GM12892 (cell line): ENCODE data around the gene INTS12.

Experiments used
- DNase-seq: peaks from one replicate; pipeline ENCODE4 v3.0.0; 2011; ENCODE audit not compliant: insufficient read length
- FAIRE-seq: peaks from 2 replicates; lab custom pipeline; 2011; peaks lifted over from hg19 to GRCh38; lab: Jason Lieb, UNC
- POLR2A ChIP-seq: IDR thresholded peaks from 2 replicates; pipeline ENCODE4 v1.6.1; 2011; ENCODE audit warnings: low read depth, low read length, control low read depth
- POLR2AphosphoS5 ChIP-seq: IDR thresholded peaks from 2 replicates; pipeline ENCODE4 v1.6.1; 2011; ENCODE audit warnings: low read depth, low read length, control low read depth
- TAF1 ChIP-seq: IDR thresholded peaks from 2 replicates; pipeline ENCODE4 v1.6.1; 2011; ENCODE audit warnings: low read depth, mild to moderate bottlenecking, control low read depth, low read length, borderline replicate concordance

INTS12 gene

GRCh38 chr4:105645440-105645839 is 63.0 kb downstream of the INTS12 start:
- TF ChIP-seq TAF1 (no peak), POLR2A (no peak), POLR2AphosphoS5 (no peak)
- DNase-seq (no peak), FAIRE-seq (no peak)

DNA sequence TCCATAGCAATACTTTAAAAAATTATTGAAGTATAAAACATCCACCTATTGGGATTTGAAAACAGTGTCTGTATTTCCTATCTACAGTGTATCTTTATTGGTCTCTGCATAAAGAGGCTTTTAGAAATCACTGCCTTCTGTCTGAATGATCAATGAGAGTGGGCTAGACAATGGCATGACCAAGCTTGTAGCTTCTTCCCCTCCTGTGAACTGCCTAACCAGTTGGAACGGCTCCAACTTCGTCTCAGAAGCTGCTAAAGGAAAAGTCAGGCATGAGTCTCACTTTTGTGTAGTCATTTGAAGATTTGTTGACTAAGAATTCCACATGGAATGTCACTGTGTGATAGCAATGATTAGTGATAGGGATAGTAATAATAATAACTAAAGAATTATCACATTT is 64.2 kb downstream of the INTS12 start:
- FAIRE-seq (no peak), DNase-seq (no peak)
- TF ChIP-seq TAF1 (no peak), POLR2A (no peak), POLR2AphosphoS5 (no peak)

DNA sequence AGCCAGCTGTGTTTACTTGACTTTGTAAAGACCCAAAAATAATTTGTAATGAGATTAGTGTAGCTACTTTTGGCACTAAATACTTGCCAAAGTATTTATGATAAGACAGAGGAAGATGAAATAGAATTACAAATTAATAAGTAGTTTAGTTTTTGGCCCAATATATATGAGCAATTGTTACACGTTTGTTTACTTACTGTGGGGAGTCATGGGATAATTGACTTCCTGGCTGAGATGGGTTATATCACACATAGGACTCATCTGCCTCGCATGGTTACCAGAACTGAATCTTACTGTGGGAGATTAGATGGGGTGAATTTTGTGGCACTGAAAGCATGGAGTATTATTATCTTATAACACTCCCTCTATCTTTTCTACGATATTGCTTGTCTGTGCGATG is 66.6 kb downstream of the INTS12 start:
- DNase-seq: no peak
- TF ChIP-seq POLR2A: no peak
- no peak for FAIRE-seq

DNA sequence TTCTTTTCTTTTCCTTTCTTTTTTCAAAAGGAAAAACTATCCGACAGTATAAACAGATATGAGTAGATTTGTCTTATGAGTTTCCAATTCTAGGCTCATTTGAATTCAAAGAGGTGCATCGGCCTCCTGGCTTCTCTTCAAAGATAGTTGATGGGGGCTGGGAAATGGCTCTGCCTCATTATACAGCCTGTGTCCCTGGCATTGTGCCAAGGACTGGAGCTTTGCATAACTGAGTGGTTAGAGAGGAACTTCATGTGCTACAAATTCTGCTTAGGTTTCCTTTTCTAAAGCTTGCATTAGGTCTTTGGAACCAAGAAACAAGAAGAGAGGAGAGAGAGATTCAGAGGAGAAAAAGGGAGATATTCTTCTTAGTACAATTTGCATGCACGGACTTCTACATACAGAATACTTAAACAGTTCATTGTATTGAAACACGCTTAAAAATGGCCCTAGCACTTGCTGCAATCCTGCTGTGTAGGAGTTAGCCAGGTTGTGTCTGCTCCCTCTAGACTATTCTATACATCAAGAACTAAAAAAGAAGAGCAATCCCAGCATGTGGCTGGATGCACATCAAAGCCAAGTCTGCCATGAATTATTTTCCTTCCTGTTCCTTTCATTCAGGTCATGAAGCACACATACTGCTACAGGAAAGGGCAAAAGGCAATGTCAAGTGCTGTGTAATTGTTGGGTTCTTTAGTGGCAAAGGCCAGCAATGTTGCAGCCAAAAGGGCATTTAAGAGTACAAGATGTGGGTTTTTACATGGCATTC is 70.9 kb downstream of the INTS12 start:
- TF ChIP-seq POLR2AphosphoS5: no peak
- TF ChIP-seq TAF1: no peak
- no peak for TF ChIP-seq POLR2A
- FAIRE-seq (no peak), DNase-seq (no peak)

- TF ChIP-seq POLR2A (no peak), POLR2AphosphoS5 (no peak), TAF1 (no peak)
- FAIRE-seq (peak; percentile 53), DNase-seq (no peak)
These were observed 73.9 kb downstream of the INTS12 start for GRCh38 chr4:105634402-105635080.

GRCh38 chr4:105633241-105633640 is 75.2 kb downstream of the INTS12 start:
- TF ChIP-seq TAF1 (no peak), POLR2A (no peak), POLR2AphosphoS5 (no peak)
- FAIRE-seq: no peak
- no peak for DNase-seq
